ENCODE measurements around the gene HES5. TPM values are rescaled to one million over a fixed set of nuclear protein-coding genes. Genes with fewer than 3 reads are reported as not detected.
"Not testable (repeated sequence)": the region's sequence is repeated elsewhere in the genome, so short reads cannot be mapped to it uniquely, and the experiment has no call there.

Gene HES5
- total and polyA plus RNA-seq, 2 of the 4 experiments (the other 2 are of a cell fraction) = not detected

GRCh38 chr1:2569060-2569459, 39.0 kb upstream of the HES5 start:
- Histone ChIP-seq H3K36me3 (ENCODE audit: control insufficient read depth, insufficient read depth, low read length) (no peaks in the 10 kb centered on the region), H2BK15ac (ENCODE audit: low read depth, low read length) (no peak overlapping the region)
- intact Hi-C loops (cut with micrococcal nuclease) = no loop called here

GRCh38 chr1:2568187-2568816, 38.2 kb upstream of the HES5 start:
- H4K91ac ChIP-seq (ENCODE audit: insufficient read depth, low read depth, low read length); H3K18ac ChIP-seq (ENCODE audit: low read depth, low read length); H2BK5ac ChIP-seq (ENCODE audit: low read depth, low read length, poor library complexity, severe bottlenecking); H3K4ac ChIP-seq (ENCODE audit: low read depth, low read length); POLR2A ChIA-PET (ENCODE audit: unreplicated experiment); H3K4me1 ChIP-seq (ENCODE audit: control insufficient read depth, insufficient read depth, low read length); H3K36me3 ChIP-seq (ENCODE audit: control insufficient read depth, insufficient read depth, low read length); H2AK5ac ChIP-seq (ENCODE audit: low read depth, low read length); H2BK20ac ChIP-seq (ENCODE audit: low read depth, low read length); DNase-seq; intact Hi-C loops (cut with micrococcal nuclease); H2AFZ ChIP-seq (replicated peaks; ENCODE audit: low read length, poor library complexity); H4K8ac ChIP-seq (ENCODE audit: low read depth in 2 of 2, low read length in 2 of 2); H3K56ac ChIP-seq (ENCODE audit: extremely low read depth, insufficient read depth, low read length); H3K27ac ChIP-seq (ENCODE audit: insufficient read depth, low read length); H3K4me2 ChIP-seq (ENCODE audit: low read depth, low read length); ATAC-seq (ENCODE audit: low read depth); H3K4me3 ChIP-seq (ENCODE audit: insufficient read depth, low read depth, low read length); in situ Hi-C loops (cut with MboI; ENCODE audit: low sequenced_read_pairs); H3K23ac ChIP-seq (ENCODE audit: low read depth, low read length); H3K79me1 ChIP-seq (ENCODE audit: low read depth in 1 of 2, low read length in 2 of 2); CTCF ChIA-PET; H3K9me1 ChIP-seq (ENCODE audit: insufficient read depth, low read length); H4K5ac ChIP-seq (ENCODE audit: low read depth, low read length); H4K20me1 ChIP-seq (ENCODE audit: insufficient read depth, low read length); H3K9me3 ChIP-seq (ENCODE audit: control insufficient read depth, insufficient read depth, low read length); H2BK15ac ChIP-seq (ENCODE audit: low read depth, low read length); dilution Hi-C loops (cut with HindIII; ENCODE audit: low sequenced_read_pairs, unreplicated experiment); BruUV-seq (replicated peaks); H2BK120ac ChIP-seq (ENCODE audit: low read depth, low read length); H3K9ac ChIP-seq (ENCODE audit: low read depth, low read length); H3K14ac ChIP-seq (replicated peaks; ENCODE audit: low read depth, low read length); H2AK9ac ChIP-seq (replicated peaks; ENCODE audit: low read depth, low read length, poor library complexity): not testable (repeated sequence)
- no CpG with 5 or more reads among the region's 17 CpGs for WGBS, 2 experiments (ENCODE audit: extremely low coverage in 2 of 2, insufficient read length in 1 of 2)
- H3K27me3 ChIP-seq (ENCODE audit: control insufficient read depth, insufficient read depth, low read length) = peaks cover 32% of the 10 kb centered on the region

More at GRCh38 chr1:2569060-2569459, 39.0 kb upstream of the HES5 start:
- Histone ChIP-seq H2BK20ac (ENCODE audit: low read depth, low read length) (no peak overlapping the region), H3K79me1 (ENCODE audit: low read depth in 1 of 2, low read length in 2 of 2) (no peaks in the 10 kb centered on the region), H3K14ac (replicated peaks; ENCODE audit: low read depth, low read length) (no peak overlapping the region), H3K9ac (ENCODE audit: low read depth, low read length) (no peak overlapping the region), H3K27ac (ENCODE audit: insufficient read depth, low read length) (no peak overlapping the region), H3K4me1 (ENCODE audit: control insufficient read depth, insufficient read depth, low read length) (no peaks in the 10 kb centered on the region), H3K27me3 (ENCODE audit: control insufficient read depth, insufficient read depth, low read length) (peaks cover 33% of the 10 kb centered on the region), H3K4me3 (ENCODE audit: insufficient read depth, low read depth, low read length) (no peak overlapping the region), H3K4me2 (ENCODE audit: low read depth, low read length) (no peak overlapping the region), H3K18ac (ENCODE audit: low read depth, low read length) (no peak overlapping the region), H3K23ac (ENCODE audit: low read depth, low read length) (no peak overlapping the region), H2BK120ac (ENCODE audit: low read depth, low read length) (no peak overlapping the region), H2BK5ac (ENCODE audit: low read depth, low read length, poor library complexity, severe bottlenecking) (no peak overlapping the region), H4K8ac (ENCODE audit: low read depth in 2 of 2, low read length in 2 of 2) (no peak overlapping the region), H3K9me3 (ENCODE audit: control insufficient read depth, insufficient read depth, low read length) (peaks cover 3% of the 10 kb centered on the region), H2AFZ (replicated peaks; ENCODE audit: low read length, poor library complexity) (no peak overlapping the region), H4K20me1 (ENCODE audit: insufficient read depth, low read length) (no peaks in the 10 kb centered on the region), H3K9me1 (ENCODE audit: insufficient read depth, low read length) (no peaks in the 10 kb centered on the region), H3K56ac (ENCODE audit: extremely low read depth, insufficient read depth, low read length) (no peak overlapping the region), H4K91ac (ENCODE audit: insufficient read depth, low read depth, low read length) (no peak overlapping the region), H4K5ac (ENCODE audit: low read depth, low read length) (no peak overlapping the region), H2AK9ac (replicated peaks; ENCODE audit: low read depth, low read length, poor library complexity) (no peak overlapping the region), H3K4ac (ENCODE audit: low read depth, low read length) (no peak overlapping the region), H2AK5ac (ENCODE audit: low read depth, low read length) (no peak overlapping the region)
- ChIA-PET CTCF (no interaction called here), POLR2A (ENCODE audit: unreplicated experiment) (no interaction called here)
- in situ Hi-C loops (cut with MboI; ENCODE audit: low sequenced_read_pairs) = no loop called here
- no peak for DNase-seq
- ATAC-seq (ENCODE audit: low read depth) = no peak
- BruUV-seq (replicated peaks) = no TSS peak
- dilution Hi-C loops (cut with HindIII; ENCODE audit: low sequenced_read_pairs, unreplicated experiment) = no loop called here
- WGBS, 2 experiments (ENCODE audit: extremely low coverage in 2 of 2, insufficient read length in 1 of 2) = 71% methylated on average over 5 of the region's 17 CpGs; no CpG with 5 or more reads in 1 of the 2 experiments
- TF ChIP-seq NFE2L2 (IDR thresholded peaks at IDR 0.05; ENCODE audit: low read depth, low read length) (no peak), MAFK (IDR thresholded peaks at IDR 0.05; ENCODE audit: low read depth, low read length) (no peak), MAZ (IDR thresholded peaks at IDR 0.05; ENCODE audit: borderline replicate concordance, low read depth, low read length) (no peak), MXI1 (IDR thresholded peaks at IDR 0.05; ENCODE audit: borderline replicate concordance, low read depth, low read length) (no peak), BHLHE40 (IDR thresholded peaks at IDR 0.05; ENCODE audit: low read depth, low read length) (no peak), FOS (IDR thresholded peaks at IDR 0.05; ENCODE audit: low read depth, low read length) (no peak)
- TF ChIP-seq, protein P1, sequence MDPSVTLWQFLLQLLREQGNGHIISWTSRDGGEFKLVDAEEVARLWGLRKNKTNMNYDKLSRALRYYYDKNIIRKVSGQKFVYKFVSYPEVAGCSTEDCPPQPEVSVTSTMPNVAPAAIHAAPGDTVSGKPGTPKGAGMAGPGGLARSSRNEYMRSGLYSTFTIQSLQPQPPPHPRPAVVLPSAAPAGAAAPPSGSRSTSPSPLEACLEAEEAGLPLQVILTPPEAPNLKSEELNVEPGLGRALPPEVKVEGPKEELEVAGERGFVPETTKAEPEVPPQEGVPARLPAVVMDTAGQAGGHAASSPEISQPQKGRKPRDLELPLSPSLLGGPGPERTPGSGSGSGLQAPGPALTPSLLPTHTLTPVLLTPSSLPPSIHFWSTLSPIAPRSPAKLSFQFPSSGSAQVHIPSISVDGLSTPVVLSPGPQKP (IDR thresholded peaks at IDR 0.05; ENCODE audit: borderline replicate concordance, low read depth, low read length) = no peak
